K562 (cell line): ENCODE measurements around the gene RNASET2. TPM values are rescaled to one million over a fixed set of nuclear protein-coding genes. Genes with fewer than 3 reads are reported as not detected.
"Not testable (repeated sequence)": the region's sequence is repeated elsewhere in the genome, so short reads cannot be mapped to it uniquely, and the experiment has no call there.

Source experiments
- AFF4 ChIP-seq: sonication (generic); formaldehyde crosslinking; IDR thresholded peaks from 2 replicates; pipeline ENCODE4 v1.8.0; 2023; ENCODE audit warnings: mild to moderate bottlenecking, missing genetic modification reagents
- ATF7 ChIP-seq: fragments of 450-650 bp; IDR thresholded peaks from 2 replicates; pipeline ENCODE4 v1.7.1; 2014; ENCODE audit warnings: mild to moderate bottlenecking, moderate library complexity
- BRD9 ChIP-seq: fragments of 450-650 bp; IDR thresholded peaks from 2 replicates; pipeline ENCODE4 v1.6.1; 2018; ENCODE audit warnings: low read depth; ENCODE audit not compliant: partially characterized antibody
- CBFA2T3 ChIP-seq: fragments of 450-650 bp; IDR thresholded peaks from 2 replicates; pipeline ENCODE4 v1.6.1; 2017
- DIDO1 ChIP-seq: fragments of 450-650 bp; IDR thresholded peaks from 2 replicates; pipeline ENCODE4 v1.6.1; 2016; ENCODE audit warnings: low read depth, missing biosample characterization, missing genetic modification characterization
- ETV6 ChIP-seq, 3 experiments: fragments of 150-350 bp in 1 of 3; sonication (generic) in 1 of 3; formaldehyde crosslinking in 1 of 3; IDR thresholded peaks; 2 replicates each; pipeline versions ENCODE4 v1.6.1 to v1.8.0; 2014 to 2022; ENCODE audit warnings: borderline replicate concordance in 2 of 3, low read depth in 2 of 3, antibody characterized with exemption in 1 of 3, low read length in 1 of 3, mild to moderate bottlenecking in 1 of 3, missing genetic modification reagents in 1 of 3
- FOS ChIP-seq: IDR thresholded peaks from 3 replicates; pipeline ENCODE4 v1.6.1; 2011; ENCODE audit not compliant: insufficient read length; ENCODE audit errors: extremely low read depth
- HDAC2 ChIP-seq: fragments of 450-650 bp; IDR thresholded peaks from 2 replicates; pipeline ENCODE4 v1.6.1; 2016; ENCODE audit warnings: mild to moderate bottlenecking
- LEF1 ChIP-seq: fragments of 450-650 bp; IDR thresholded peaks from 2 replicates; pipeline ENCODE4 v1.6.1; 2016; ENCODE audit warnings: mild to moderate bottlenecking
- MAFF ChIP-seq: IDR thresholded peaks from 2 replicates; pipeline ENCODE4 v1.6.1; 2012; ENCODE audit warnings: low read length, improper control_type of control experiment
- MITF ChIP-seq: IDR thresholded peaks from 2 replicates; pipeline ENCODE4 v1.6.1; 2014; ENCODE audit warnings: antibody characterized with exemption
- MNT ChIP-seq, 2 experiments: fragments of 450-650 bp; conservative IDR thresholded peaks; 2 replicates each; pipeline ENCODE4 v1.6.1; 2017; ENCODE audit warnings: mild to moderate bottlenecking in 2 of 2, moderate library complexity in 2 of 2
- SMARCE1 ChIP-seq: fragments of 450-650 bp; IDR thresholded peaks from 2 replicates; pipeline ENCODE4 v1.7.1; 2016; ENCODE audit warnings: mild to moderate bottlenecking
- SMC3 ChIP-seq: conservative IDR thresholded peaks from 2 replicates; pipeline ENCODE4 v1.6.1; 2011; ENCODE audit warnings: low read depth, low read length, improper control_type of control experiment; ENCODE audit not compliant: insufficient read depth
- TOE1 ChIP-seq, 2 experiments: fragments of 450-650 bp in 1 of 2; sonication (generic) in 1 of 2; formaldehyde crosslinking in 1 of 2; IDR thresholded peaks; 2 replicates each; pipeline versions ENCODE4 v1.7.1 to v1.8.0; 2016 to 2022; ENCODE audit warnings: borderline replicate concordance in 2 of 2, mild to moderate bottlenecking in 2 of 2, antibody characterized with exemption in 1 of 2, inconsistent platforms in 1 of 2, low read depth in 1 of 2, missing genetic modification reagents in 1 of 2, moderate library complexity in 1 of 2
- ZBTB43 ChIP-seq: sonication (generic); formaldehyde crosslinking; IDR thresholded peaks from 2 replicates; pipeline ENCODE4 v1.8.0; 2023; ENCODE audit warnings: mild to moderate bottlenecking, missing genetic modification reagents
- ZNF175 ChIP-seq: fragments of 200-800 bp; sonication (Bioruptor generic); IDR thresholded peaks from 2 replicates; pipeline ENCODE4 v1.6.1; 2016; ENCODE audit warnings: low read depth, mild to moderate bottlenecking, missing genetic modification characterization, missing compliant biosample characterization
- ZNF589 ChIP-seq: fragments of 200-800 bp; sonication (Bioruptor generic); IDR thresholded peaks from 2 replicates; pipeline ENCODE4 v1.6.1; 2016; ENCODE audit warnings: low read depth, missing genetic modification characterization, missing compliant biosample characterization
- polyA plus RNA-seq, 8 experiments: library from polyadenylated mRNA; depleted of rRNA in 4 of 8; stranded (reverse) in 5 of 8; unstranded in 3 of 8; fragments of >200 nt; fragmentation: Nextera tagmentation in 2 of 8; fragmentation: Illumina TruSeq in 1 of 8; extraction: Ambion mirVana in 2 of 8; extraction: Trizol in 1 of 8; gene quantifications; 2 replicates each; pipeline versions ENCODE4 v1.2.1 to v1.2.3, GENCODE V29; 2011 to 2014; ENCODE audit warnings: inconsistent platforms in 1 of 8, missing spikeins in 1 of 8
- total RNA-seq, 7 experiments: library from RNA; depleted of rRNA in 6 of 7; stranded (reverse); fragments of >200 nt in 6 of 7; fragmentation: Illumina TruSeq in 2 of 7; extraction: Trizol in 2 of 7; gene quantifications; 2 replicates each; pipeline versions ENCODE4 v1.2.1 to v1.2.3, GENCODE V29; 2011 to 2021; ENCODE audit warnings: low replicate concordance in 1 of 7

The RNASET2 gene
- total and polyA plus RNA-seq, 9 of the 15 experiments (the other 6 are each of a cell fraction or from before 2014, with no cell fraction given), result 7.4 to 141 (median 91.3) TPM

- TF ChIP-seq AFF4 (CRISPR knock-in tag), result peak; percentile 50; the same call in 1 of the 2 replicates
- TF ChIP-seq MITF, result peak; percentile 88
- peak; percentile 93 for TF ChIP-seq DIDO1 (tag)
- TF ChIP-seq BRD9, result peak; percentile 71
- peak; percentile 74 for TF ChIP-seq LEF1
- peak; percentile 58; the same call in 1 of the 2 replicates for TF ChIP-seq SMC3
- TF ChIP-seq CBFA2T3, result 0 out of 2 replicates have a peak, but pooled peaks have one; percentile 26
- peak; percentile 93 for TF ChIP-seq ZBTB43 (CRISPR knock-in tag)
- TF ChIP-seq FOS, result peak; percentile 30
- peak; percentile 74 for TF ChIP-seq ATF7
- TF ChIP-seq ZNF175 (CRISPR knock-in tag), result peak; percentile 61; the same call in 1 of the 2 replicates
- TF ChIP-seq MAFF, result 0 out of 2 replicates have a peak, but pooled peaks have one; percentile 3
- peak; percentile 78 for TF ChIP-seq ZNF589 (CRISPR knock-in tag)
- peak; percentile 98 for TF ChIP-seq TOE1 (IDR thresholded peaks at IDR 0.05; ENCODE audit: borderline replicate concordance)
- not testable (repeated sequence) for TF ChIP-seq TOE1 (CRISPR knock-in tag; IDR thresholded peaks at IDR 0.05; ENCODE audit: borderline replicate concordance, low read depth); ETV6 (IDR thresholded peaks at IDR 0.05; ENCODE audit: borderline replicate concordance in 1 of 2, low read depth in 2 of 2, low read length in 1 of 2)
- peak; percentile 84 for TF ChIP-seq SMARCE1
- peak; percentile 38 to 74; a peak in 2 of 4 replicates for TF ChIP-seq MNT (conservative IDR thresholded peaks at IDR 0.05)
- TF ChIP-seq HDAC2, result 0 out of 2 replicates have a peak, but pooled peaks have one; percentile 42
- TF ChIP-seq ETV6 (CRISPR knock-in tag; IDR thresholded peaks at IDR 0.05; ENCODE audit: borderline replicate concordance), result 0 out of 2 replicates have a peak, but pooled peaks have one; percentile 70
These were observed 5.3 kb downstream of the RNASET2 start (continued) for GRCh38 chr6:166950892-166951669.
